HG03066 (cell line): ENCODE results near the gene ZBTB16.

Source experiments
- ATAC-seq: cut with Tn5 transposase; IDR thresholded peaks from one replicate; pipeline ENCODE4 v1.9.1; 2021; ENCODE audit warnings: low read depth; ENCODE audit not compliant: unreplicated experiment

ZBTB16 gene

DNA sequence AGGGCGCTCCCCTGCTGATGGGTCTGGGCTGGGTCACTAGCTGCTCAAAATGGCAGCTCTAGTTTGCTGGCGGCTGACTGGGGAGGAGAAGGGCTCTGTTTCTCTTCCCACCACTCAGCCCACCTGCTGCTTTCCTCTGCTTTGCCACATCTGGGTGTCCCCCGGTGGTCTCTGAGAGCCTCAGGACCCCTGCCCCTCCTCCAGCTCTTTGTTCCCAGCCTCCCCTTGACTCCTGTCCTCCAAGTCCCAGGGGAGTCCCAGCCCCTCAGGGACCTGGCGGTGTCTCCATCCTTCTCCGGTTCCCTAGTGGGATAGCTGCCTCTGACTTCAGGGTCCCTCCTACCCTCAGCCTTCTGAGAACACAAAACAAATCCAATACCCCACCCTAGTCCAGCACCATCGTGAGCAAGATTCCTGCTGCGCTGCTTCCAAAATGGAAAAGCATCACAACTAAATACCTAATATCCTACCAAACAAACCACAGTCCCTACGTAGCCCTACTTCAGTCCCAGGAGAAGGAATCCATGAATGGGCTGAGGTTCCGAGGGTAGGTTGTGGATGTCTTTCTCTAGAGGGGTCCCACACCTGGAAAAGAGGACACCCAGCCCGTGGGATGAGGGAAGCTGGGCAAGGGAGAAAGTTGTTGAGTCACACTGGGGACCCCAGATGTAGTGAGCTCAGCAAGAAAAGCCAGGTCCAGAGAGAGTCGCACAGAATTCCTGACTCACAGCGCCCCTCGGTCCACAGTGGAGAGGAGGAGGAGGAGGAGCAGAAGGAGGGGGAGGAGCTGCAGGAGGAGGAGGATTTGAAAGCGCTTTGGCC lies 191.7 kb downstream of the ZBTB16 start:
- no peak for ATAC-seq

GRCh38 chr11:114251815-114252337 lies 192.4 kb downstream of the ZBTB16 start:
- no peak for ATAC-seq

- no peak for ATAC-seq
Measured at GRCh38 chr11:114252767-114253166, 193.3 kb downstream of the ZBTB16 start.

DNA sequence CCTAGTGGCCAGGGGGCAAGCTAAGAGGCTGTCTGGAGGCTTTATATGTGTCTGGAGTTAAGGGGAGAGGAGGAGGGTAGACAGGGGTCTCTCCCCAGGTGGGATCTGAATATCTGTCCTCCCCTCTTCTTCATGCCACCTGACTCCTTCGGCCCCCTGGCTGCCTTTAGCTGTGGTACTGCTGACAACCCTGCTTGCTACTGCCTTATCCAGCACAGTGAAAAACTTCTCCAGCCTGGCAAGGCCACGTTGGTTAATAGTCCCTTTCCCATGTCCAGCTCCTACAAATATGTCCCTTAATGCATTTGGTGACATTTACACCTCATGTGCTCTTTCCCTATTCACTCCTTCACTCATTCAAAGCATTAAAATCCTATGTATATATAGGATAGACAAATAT lies 194.3 kb downstream of the ZBTB16 start:
- no peak for ATAC-seq

DNA sequence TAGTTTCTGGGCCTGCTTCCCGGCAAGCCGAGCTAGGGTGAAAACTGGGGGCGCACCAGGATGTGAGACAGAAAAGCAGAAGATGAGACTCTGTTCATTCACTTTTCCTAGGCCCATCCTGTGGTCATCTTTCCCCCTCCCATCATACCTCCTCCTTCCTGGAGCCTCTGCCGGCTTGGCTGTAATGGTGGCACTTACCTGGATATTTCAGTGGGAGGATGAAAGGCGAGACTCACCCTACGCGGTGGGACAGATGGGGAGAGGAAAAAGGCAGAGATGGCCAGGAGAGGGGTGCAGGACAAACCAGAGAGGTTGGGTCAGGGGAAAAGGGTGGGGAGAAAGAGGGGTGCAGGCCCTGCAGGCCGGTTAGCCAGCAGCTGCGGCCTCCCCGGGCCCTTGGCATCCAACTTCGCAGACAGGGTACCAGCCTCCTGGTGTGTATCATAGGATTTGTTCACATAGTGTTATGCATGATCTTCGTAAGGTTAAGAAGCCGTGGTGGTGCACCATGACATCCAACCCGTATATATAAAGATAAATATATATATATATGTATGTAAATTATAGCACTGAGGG lies 195.1 kb downstream of the ZBTB16 start:
- no peak for ATAC-seq

GRCh38 chr11:114255289-114255688 lies 195.8 kb downstream of the ZBTB16 start:
- ATAC-seq: no peak

DNA sequence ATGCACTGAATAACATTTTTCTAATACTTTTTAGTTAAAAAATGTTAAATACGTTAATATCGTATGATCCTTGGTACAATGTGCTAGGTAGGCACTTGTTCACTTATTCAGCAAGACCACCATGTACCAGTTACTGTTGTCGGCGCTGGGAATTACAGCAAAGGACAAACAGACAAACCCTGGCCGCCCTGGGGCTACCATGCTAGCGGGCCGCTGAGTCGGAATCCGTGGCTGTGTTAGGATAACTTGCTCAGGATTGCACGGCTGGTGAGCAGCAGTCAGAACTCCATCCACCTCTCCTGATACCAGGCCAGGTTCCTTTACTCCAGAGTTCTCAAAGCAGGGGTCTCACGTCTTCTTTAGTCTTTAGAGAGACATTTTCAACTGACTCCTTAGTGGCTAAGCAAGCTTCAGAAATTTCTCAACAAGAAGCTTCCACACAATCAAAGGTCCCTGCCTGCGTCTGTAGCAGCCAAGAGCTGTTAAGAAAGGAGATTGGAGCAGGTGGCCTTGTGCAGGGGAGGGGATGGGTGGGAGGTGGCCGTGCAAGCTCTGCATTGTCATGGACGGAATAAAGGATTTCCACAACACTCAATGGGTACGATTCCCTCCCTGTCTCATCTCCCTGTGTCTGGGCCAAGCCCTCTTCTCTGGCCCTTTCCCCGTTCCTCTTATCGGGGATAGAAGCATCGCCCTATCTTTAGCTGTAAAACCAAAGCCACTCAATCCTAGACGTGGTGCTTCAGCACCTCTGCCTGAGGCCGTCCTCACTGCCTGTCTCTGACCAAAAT lies 196.9 kb downstream of the ZBTB16 start:
- ATAC-seq: no peak

DNA sequence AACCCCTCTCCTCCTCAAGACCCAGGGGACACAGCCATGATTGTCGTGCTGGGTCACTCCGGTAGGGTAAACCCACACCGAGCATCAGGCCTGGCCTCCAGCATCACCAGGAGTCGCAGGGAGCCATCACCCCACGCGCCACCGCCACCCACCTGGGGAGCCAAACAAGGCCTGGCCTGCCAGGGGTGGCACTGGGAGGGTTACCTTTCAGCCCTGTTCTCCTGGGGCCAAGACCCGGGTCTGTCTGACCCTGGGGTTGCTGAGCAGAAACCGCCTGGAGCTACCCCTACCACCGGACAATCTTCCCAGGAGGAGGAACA lies 197.4 kb downstream of the ZBTB16 start:
- no peak for ATAC-seq

GRCh38 chr11:114257621-114258558 lies 198.4 kb downstream of the ZBTB16 start:
- no peak for ATAC-seq

DNA sequence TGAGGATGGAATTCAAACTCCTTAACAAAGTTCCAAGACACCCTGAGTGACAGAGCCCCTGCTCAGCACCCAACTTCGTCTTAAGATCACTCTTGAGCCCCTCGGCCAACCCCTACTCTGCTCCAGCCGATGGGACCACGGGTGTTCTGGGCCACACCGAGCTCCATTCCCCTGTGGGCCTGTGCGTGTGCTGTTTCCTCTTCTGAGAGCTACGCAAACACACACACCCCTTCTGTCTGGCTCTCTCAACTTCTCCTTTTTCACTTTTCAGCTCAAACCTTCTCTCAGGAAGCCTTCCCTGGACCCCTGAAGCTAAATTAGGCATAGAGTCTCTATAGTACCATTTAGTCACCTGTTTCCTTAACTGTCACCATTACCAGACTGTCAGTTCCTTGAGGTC lies 199.2 kb downstream of the ZBTB16 start:
- no peak for ATAC-seq

GRCh38 chr11:114259124-114259526 lies 199.6 kb downstream of the ZBTB16 start:
- no peak for ATAC-seq

DNA sequence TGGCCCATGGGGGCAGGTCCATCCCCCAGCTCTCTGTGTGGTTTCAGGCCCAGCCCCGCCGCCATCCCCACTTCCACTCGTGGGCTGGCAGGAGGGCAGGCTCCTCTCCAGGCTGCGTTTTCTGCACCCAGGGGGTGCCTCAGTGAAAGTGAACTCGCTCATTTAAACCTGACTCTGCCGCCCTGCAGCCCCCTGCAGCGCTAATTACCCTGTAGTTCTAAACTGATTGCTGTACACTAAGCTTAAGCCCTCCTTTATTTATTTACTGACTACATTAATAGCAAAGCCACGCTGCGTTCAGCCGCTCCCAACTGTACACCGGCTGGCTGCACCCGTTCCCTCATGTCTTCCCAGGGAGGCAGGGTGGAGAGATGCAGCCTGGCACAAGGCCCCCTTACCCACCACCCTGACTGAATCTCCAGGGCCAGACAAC lies 200.1 kb downstream of the ZBTB16 start:
- ATAC-seq: no peak

GRCh38 chr11:114260077-114260476 lies 200.6 kb downstream of the ZBTB16 start:
- no peak for ATAC-seq

DNA sequence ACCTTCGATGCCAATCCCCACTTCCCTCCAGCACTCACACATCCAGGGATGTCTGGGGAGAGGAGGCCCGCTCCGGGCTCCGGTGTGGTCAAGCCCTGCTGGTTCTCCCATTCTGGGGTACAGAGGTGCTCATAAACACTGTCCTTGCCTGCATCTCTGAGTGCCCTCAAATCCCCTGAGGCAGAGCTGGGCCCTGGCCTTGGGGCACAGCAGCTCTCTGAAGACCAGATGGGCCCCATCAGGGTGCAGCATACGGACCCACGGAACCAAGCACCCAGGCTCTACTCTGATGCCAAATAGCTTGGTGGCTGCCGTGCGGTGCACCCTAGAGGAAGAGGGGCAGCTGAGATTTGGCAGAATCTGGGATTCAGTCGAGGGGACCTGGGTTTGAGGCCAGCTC lies 201.0 kb downstream of the ZBTB16 start:
- no peak for ATAC-seq

DNA sequence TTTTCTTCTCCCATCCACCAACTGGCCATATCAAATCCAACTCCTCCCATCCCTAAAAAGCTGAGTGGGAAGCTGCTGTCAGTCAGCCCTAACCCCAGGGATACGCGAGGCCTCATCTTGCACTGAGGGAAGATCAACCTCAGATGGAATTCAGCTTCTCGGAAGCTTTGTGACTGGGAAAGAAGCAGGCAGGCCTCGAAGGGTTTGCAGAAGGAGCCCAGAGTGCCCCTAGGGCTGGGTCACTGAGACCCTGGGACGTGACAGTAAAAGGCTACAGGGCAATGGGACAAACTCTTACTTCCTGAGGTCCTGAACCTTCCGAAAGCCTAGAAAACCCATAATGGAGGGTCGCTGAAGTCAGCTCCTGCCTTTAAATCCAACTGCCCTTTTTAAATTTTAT lies 202.3 kb downstream of the ZBTB16 start:
- ATAC-seq: no peak

GRCh38 chr11:114262681-114263512 lies 203.4 kb downstream of the ZBTB16 start:
- ATAC-seq: no peak

DNA sequence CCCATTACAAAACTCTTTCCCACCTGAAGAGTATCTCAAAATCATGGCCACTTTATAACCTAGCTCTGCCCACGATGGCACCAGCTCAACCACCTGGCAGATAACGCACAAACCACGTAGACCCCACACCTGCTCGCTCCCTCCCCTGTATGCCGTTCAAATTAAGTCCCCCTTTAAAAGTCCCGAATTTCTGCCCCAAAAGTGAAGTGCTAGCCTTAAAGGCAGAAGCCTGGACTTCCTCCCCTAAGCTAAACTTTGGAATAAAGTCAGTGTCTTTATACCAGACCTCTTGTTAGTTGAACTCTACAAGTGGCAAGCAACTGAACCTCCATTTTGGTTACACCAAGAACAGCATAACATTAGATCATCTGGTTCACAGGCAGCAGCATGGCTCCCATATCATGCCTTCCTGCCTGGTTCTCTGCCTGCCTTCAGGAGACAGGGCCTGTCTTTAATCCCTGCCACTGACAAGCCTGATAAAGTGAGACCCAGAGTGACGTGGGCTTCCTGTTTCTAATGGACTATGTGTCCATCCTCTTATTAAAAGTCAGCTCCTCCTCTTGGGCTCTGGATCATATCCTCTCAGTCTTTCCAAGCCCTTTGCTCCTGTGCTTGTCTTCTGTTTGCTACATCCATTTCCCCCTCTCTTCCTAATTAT lies 204.1 kb downstream of the ZBTB16 start:
- no peak for ATAC-seq

DNA sequence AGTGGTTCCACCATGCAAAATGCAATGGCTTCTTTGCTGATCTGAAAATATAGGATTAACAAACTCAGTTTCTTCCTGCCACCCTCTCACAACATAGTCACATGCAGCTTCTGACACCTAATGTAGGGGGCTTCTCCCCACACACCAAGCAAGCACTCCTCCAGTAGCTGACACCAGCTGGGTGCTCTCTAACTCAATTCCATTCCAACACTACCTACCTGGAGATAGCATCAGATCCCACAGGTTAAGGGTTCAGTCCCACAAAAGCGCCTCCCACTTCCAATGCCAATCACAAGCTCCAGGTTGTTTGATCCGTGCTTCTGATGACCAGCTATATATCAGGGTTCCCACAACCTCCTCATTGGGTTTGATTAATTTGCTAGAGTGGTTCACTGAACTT lies 204.9 kb downstream of the ZBTB16 start:
- ATAC-seq: no peak
